GM21367 (cell line): Measurements from ENCODE around the gene CST4.
"Not testable (repeated sequence)": the region's sequence is repeated elsewhere in the genome, so short reads cannot be mapped to it uniquely, and the experiment has no call there.

Experiments
- ATAC-seq: cut with Tn5 transposase; IDR thresholded peaks from one replicate; pipeline ENCODE4 v1.9.1; 2021; ENCODE audit not compliant: unreplicated experiment

The CST4 gene

DNA sequence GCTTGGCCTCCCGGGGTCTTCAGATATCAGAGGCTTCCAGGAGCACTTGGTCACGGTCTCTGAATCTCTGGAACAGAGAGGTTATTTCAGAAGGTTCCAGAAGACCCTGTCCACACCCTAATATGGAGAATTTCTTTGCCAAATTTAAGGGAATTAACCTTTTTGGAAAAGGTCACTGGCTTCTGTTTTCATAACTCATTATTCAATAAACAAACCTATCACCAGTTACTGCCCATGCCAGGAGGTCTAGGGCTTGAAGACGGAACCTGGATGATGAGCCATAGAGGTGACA is 507 bp upstream of the CST4 start:
- ATAC-seq, result no peak

DNA sequence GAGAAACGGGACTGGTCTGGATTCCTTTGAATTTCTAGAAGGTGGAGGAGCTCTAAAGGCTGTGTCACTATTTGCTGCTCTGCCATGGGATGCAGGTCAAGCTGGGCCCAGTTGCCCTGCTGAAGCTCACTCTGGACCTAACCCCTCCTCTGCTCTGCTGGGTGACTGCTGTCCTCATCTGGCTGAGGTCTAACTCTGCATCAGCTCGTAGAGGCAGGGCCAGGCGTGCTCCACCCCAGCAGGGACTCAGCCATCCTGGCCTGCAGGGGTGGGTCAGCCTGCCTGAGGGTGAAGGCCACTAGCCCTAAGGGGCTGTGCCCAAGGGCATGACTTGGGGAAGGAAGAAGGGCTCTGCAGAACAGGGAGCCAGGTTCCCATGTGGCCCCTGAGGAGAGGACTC is 852 bp downstream of the CST4 start:
- ATAC-seq, result no peak

GRCh38 chr20:23686046-23686750 is 2.6 kb downstream of the CST4 start:
- no peak for ATAC-seq

DNA sequence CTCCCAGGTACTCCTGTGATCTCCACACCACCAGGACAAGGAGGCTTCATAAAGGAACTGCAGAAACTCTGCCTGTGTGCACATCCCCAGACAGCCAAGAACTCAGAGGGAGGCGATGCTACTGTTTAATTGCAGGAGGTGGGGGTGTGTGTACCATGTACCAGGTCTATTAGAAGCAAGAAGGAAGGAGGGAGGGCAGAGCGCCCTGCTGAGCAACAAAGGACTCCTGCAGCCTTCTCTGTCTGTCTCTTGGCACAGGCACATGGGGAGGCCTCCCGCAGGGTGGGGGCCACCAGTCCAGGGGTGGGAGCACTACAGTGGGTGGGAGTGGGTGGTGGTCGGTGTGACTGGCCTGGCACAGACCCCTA is 3.3 kb downstream of the CST4 start:
- ATAC-seq, result not testable (repeated sequence)

GRCh38 chr20:23684261-23684660 is 4.6 kb downstream of the CST4 start:
- ATAC-seq, result no peak

- no peak for ATAC-seq
Observed at GRCh38 chr20:23683807-23684206, 5.0 kb downstream of the CST4 start.

DNA sequence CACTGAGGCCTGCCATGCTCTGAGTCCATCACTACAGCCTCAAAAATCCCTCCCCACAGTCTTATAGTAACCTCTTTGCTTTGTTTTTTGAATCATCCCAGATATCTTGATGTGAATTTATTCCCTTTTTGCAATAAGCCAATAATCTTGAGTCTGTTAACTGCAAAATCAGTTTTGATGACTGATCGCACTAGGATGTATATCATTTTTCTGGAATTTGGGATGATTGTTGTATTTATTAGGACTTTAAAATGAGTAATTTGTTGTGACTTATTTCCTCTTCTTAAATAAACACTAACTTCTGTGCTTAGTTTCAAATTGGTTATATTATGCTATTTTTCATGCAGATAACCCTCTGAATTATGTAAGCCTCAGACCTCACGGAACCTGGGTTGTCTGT is 5.6 kb downstream of the CST4 start:
- ATAC-seq, result no peak

- ATAC-seq, result no peak
Observed at GRCh38 chr20:23680146-23680545, 8.7 kb downstream of the CST4 start.

DNA sequence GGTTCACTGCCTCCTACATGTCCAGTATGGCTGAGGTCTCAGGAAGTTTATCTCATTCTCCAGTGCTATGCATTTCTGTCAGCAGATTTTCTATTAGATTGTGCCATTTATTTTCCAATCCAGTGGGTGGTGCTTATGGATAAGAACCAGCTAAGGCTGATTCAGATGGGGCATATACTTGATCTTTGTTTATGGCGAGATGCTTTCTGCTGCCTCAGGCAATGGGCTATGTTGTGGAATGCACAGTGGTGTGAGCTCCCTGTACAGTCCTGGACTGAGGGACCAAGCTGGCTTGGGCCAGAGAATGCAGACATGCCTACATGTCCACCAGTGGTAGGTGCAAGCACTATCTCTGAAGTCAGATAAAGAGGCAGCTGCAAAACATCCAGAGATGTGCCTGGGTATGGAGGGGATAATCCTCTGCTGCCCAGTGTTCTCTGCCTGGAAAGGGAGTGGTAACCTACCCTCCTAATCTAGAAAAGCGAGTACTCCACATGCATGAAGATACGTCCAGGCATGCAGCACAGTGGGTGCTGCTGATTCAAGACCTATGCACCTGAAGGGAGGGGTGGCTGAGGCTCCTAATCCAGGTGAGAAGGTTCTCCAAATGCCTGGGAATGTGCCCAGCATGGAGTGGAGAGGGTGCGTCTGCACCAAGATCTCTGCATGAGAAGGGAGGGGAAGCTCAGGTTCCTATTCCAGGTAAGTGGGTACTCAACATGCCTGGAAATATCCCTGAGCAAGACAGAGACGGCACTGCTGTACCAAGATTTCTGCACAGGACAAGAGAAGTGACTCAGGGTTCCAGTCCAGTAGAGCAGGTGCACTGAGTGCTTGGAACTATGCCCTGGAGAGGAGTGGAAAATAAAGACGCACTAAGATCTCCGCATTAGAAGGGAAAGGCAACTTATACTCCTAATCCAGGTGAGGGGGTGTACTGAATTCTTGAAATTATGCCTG is 9.4 kb downstream of the CST4 start:
- no peak for ATAC-seq

GRCh38 chr20:23673209-23673608 is 15.6 kb downstream of the CST4 start:
- ATAC-seq, result no peak

DNA sequence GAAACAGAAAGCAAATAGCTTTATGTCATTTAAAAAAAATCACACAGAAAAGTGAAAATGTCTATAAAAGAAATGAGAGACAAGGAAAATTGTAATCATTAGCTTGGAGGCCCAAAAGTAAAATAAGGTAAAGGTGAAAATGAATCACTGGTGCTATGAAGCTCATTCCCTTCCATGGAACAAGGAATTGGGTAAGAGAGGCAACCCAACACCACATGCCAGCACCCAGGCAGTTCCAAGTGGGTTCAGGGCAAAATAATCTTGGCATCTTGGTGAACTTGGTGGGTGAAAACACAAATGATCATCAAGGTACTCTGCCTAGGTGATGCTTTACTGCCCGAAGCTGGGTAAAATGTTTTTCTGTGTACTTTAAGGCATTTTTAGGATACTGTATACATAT is 16.7 kb downstream of the CST4 start:
- no peak for ATAC-seq

- ATAC-seq, result no peak
Observed at GRCh38 chr20:23671479-23671878, 17.4 kb downstream of the CST4 start.

- no peak for ATAC-seq
Observed at GRCh38 chr20:23670361-23670760, 18.5 kb downstream of the CST4 start.

GRCh38 chr20:23669866-23670265 is 19.0 kb downstream of the CST4 start:
- no peak for ATAC-seq

DNA sequence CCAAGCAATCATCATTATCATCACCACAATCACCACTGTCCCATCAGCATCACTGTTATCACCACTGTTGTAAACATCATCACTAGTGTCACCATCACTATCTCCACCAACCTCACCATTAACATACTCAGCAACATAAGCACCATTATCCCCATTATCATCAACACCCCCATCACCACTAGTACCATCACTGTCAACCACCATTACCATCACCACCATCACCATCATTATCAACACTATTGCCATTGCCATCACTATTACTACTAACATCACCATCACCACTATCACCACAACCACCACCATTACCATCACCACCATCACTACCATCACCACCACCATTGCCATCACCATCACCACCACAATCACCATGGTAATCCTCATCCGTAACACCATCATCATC is 19.5 kb downstream of the CST4 start:
- no peak for ATAC-seq

DNA sequence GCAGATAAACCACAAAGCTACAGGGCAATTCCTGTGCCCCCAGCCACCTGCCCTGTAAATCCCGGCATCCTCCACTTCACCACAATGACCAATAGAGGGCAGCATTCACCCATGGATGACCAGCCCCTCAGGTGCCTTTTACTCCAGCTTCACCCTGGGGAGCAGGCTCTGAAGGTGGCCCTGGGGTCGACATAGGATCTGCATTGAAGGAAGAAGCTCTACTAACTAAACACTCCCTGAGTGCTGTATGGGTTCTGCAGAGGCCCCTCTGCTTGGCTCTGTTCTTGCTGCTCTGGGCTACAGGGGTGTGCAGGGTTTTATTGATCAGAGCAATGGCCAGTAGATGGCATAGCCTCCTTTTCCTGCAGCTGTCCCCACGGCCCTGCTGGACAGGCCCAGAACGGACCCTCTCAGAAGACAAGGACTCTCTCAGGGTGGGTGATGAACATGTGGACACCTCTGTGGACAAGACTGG is 20.3 kb downstream of the CST4 start:
- no peak for ATAC-seq

- no peak for ATAC-seq
Observed at GRCh38 chr20:23667666-23668065, 21.2 kb downstream of the CST4 start.

GRCh38 chr20:23666698-23667097 is 22.1 kb downstream of the CST4 start:
- no peak for ATAC-seq

DNA sequence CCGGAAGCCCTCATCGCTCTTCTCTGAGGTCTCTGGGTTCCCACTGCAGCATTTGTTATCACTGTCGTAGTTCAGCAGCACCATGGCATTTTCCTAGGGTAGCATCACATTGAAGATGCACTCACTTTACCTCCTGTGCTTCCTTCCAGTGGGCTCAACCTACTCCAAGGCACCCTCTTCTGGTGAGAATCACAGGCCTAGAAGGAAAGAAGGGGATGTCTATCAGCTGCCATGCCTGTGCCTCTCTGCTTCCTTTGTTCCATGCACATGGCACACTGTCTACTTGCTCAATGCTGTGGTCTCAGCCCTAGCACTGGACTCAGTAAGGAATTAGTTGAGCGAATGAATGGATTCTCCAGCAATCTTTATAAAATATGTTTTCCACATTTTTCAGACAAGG is 22.6 kb downstream of the CST4 start:
- no peak for ATAC-seq

GRCh38 chr20:23664954-23665353 is 23.9 kb downstream of the CST4 start:
- ATAC-seq, result no peak

- not testable (repeated sequence) for ATAC-seq
Observed at GRCh38 chr20:23664046-23664445, 24.8 kb downstream of the CST4 start.

- no peak for ATAC-seq
Observed at GRCh38 chr20:23663180-23663579, 25.7 kb downstream of the CST4 start.
